Epithelial cell of esophagus (primary cell): ENCODE results near the gene PRMT2.
A peak's percentile ranks its signal among the peaks of the same experiment; 100 is the strongest.
"Not testable (repeated sequence)": the region's sequence is repeated elsewhere in the genome, so short reads cannot be mapped to it uniquely, and the experiment has no call there.

Experiments
- DNase-seq: peaks from one replicate; pipeline ENCODE4 v3.0.0; 2010; ENCODE audit warnings: low read depth
- H3K4me3 ChIP-seq: 2 replicates; pipeline ENCODE4 v1.5.1; 2011; ENCODE audit warnings: mild to moderate bottlenecking, low read length, control low read depth
- TF ChIP-seq, protein P1 (sequence below): IDR thresholded peaks from 2 replicates; pipeline ENCODE4 v1.5.1; 2011; ENCODE audit warnings: low read depth, mild to moderate bottlenecking, low read length, control low read depth, inconsistent platforms; ENCODE audit not compliant: insufficient read depth; ENCODE audit errors: missing control alignments

PRMT2 gene

DNA sequence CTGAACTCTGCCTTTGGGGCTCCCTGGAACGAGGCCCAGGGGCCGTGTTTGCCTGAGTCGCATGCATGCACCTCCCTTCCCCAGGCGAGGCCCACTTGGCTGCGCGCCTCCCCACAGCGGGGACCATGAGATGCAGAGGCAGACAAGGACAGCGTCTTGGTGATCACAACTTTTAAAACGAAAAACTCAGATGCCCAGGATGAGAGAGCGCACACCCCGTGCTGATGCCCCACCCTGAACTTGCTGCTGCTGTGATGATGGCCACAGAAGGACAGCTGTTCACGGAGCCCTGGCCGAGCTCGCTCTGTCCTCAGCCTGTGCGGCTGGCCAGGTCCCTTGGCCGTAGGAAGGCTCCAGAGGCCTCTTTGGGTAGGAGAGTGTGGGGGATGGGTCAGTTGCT, 11.4 kb upstream of the PRMT2 start:
- H3K4me3 ChIP-seq, result no peak overlapping the region
- TF ChIP-seq, protein P1, sequence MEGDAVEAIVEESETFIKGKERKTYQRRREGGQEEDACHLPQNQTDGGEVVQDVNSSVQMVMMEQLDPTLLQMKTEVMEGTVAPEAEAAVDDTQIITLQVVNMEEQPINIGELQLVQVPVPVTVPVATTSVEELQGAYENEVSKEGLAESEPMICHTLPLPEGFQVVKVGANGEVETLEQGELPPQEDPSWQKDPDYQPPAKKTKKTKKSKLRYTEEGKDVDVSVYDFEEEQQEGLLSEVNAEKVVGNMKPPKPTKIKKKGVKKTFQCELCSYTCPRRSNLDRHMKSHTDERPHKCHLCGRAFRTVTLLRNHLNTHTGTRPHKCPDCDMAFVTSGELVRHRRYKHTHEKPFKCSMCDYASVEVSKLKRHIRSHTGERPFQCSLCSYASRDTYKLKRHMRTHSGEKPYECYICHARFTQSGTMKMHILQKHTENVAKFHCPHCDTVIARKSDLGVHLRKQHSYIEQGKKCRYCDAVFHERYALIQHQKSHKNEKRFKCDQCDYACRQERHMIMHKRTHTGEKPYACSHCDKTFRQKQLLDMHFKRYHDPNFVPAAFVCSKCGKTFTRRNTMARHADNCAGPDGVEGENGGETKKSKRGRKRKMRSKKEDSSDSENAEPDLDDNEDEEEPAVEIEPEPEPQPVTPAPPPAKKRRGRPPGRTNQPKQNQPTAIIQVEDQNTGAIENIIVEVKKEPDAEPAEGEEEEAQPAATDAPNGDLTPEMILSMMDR, result no peak
- DNase-seq, result no peak

DNA sequence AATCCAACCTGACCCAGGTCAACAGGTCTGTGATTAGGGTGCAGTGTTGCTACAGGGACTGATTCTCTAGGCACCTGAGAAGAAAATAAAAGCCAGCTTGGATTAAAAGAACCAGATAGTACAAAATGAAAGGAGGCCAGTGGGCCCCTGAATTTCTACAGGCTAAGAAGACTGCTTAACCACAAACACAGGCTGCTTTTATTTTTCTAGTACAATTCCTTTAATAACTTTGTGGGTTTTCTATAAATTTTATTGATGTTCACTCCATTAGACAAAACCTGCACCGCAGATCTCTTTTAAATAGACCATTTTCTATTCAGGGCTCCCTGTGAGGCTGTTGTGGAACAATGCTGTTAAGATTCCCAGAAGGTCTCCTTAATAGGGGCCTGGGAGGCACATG, 9.7 kb upstream of the PRMT2 start:
- no peak overlapping the region for H3K4me3 ChIP-seq

DNA sequence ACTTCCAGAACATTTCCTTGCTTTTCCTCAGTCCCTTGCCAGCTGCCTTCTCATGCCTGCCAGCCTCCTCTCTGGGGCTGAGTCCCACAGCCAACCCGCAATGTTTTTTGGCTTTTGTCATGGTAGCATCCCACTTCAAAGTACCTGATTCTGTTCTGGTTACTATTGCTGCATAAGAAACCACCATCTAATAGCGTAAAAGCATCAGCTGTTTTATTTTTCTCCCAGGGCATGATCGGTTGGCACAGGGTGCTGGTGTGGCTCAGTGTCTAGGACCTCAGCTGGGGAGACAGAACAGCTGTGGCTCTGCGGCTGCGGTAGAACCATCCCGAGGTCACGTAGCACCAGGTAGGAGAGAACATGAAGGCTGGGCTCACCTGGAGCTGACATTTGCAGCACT, 8.9 kb upstream of the PRMT2 start:
- no peak overlapping the region for H3K4me3 ChIP-seq

More for the DNA sequence above, 9.7 kb upstream of the PRMT2 start:
- no peak for DNase-seq
- TF ChIP-seq, protein P1, result no peak

DNA sequence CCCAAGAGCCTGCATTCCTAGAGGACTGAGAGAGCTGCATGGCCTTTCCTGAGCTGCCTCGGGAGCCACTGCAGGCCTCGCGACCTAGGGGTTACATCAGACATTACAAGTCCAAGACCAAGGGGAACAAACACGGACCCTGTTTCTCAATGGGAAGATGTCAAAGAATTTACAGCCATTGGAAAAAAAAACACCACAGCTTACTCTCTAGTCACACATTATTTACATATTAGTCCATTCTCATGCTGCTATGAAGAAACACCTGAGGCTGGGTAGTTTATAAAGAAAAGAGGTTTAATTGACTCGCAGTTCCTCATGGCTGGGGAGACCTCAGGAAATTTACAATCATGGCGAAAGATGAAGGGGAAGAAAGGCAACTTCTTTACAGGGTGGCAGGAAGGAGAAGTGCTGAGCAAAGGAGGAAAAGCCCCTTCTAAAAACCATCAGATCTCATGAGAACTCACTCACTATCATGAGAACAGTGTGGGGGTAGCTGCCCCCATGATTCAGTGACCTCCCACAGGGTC, 8.4 kb upstream of the PRMT2 start:
- TF ChIP-seq, protein P1, result no peak
- H3K4me3 ChIP-seq, result no peak overlapping the region

More for the DNA sequence above, 8.9 kb upstream of the PRMT2 start:
- TF ChIP-seq, protein P1, result no peak
- DNase-seq, result no peak

DNA sequence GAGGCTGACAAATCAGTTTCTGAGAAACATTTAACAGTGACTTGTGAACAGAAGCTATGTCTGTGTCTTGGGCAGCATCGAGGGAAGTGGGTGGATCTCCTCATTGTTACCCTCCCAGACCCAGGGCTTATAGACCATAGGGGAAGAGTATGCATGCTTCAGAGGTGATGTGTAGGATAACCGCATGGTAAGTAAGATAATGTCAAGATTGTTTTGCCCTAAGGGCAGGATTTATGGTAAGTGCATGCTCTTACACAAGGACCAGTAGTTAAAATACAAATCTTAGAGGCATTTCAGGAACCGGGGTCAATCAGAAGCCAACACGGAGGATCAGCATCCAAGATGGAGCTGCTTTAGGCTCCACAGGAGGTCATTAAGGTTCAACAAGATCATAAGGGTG, 7.7 kb upstream of the PRMT2 start:
- peak; percentile 18 for DNase-seq
- TF ChIP-seq, protein P1, result no peak
- no peak overlapping the region for H3K4me3 ChIP-seq

More for the DNA sequence above, 8.4 kb upstream of the PRMT2 start:
- no peak for DNase-seq

DNA sequence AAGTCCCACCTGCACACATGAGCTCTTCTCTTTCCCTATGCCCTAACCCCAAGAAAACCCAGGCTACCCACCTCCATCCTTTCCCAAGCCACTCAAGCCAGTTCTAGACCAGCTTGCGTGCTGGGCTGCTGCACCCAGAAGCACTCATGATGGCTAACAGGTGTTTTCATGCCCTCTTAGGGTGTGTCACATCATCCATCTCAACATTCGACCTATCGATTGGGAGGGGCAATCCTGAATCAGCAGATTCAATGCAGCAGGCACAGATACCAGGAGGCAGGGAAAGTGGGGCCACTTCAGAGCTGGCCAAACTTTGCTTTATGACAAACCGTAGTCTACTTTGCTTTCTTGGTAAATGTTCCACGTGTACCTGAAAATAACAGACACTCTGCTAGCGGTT, 6.6 kb upstream of the PRMT2 start:
- TF ChIP-seq, protein P1, result no peak
- DNase-seq, result no peak
- H3K4me3 ChIP-seq, result no peak overlapping the region

DNA sequence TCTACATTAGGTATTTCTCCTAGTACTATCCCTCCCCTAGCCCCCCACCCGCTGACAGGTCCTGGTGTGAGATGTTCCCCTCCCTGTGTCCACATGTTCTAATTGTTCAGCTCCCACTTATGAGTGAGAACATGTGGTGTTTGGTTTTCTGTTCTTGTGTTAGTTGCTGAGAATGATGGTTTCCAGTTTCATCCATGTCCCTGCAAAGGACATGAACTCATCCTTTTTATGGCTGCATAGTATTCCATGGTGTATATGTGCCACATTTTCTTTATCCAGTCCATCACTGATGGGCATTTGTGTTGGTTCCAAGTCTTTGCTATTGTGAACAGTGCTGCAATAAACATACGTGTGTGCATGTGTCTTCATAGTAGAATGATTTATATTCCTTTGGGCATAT, 4.6 kb upstream of the PRMT2 start:
- H3K4me3 ChIP-seq, result not testable (repeated sequence)

DNA sequence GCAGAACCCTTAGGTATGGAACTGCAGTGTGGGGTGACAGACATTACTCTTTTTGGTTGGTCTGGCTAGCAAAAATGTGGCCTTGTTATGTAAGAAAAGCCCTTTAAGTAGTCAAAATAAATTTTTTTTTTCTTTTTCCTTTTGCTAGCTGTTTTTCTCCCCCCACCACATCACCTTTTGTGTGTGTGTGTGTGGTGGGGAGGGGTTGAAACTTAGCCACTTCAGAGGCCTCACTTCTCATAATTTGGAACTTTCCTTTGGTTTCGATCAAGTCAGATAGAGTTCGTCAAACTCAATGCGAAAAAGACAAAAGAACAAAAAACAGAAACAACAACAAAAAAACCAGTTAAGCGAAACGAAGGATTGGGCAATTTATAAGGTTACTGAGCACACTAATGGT, 1.9 kb upstream of the PRMT2 start:
- no peak for DNase-seq
- H3K4me3 ChIP-seq, result no peak overlapping the region
- TF ChIP-seq, protein P1, result no peak

More for the DNA sequence above, 4.6 kb upstream of the PRMT2 start:
- not testable (repeated sequence) for DNase-seq
